NCI-H774 (cell line): ENCODE results near the gene HOXA9.

Experiments used
- DNase-seq: peaks from one replicate; lab custom pipeline; 2025; lab: John Stamatoyannopoulos, UW

Gene HOXA9

GRCh38 chr7:27200761-27201579 lies 35.6 kb upstream of the HOXA9 start:
- no peak for DNase-seq

DNA sequence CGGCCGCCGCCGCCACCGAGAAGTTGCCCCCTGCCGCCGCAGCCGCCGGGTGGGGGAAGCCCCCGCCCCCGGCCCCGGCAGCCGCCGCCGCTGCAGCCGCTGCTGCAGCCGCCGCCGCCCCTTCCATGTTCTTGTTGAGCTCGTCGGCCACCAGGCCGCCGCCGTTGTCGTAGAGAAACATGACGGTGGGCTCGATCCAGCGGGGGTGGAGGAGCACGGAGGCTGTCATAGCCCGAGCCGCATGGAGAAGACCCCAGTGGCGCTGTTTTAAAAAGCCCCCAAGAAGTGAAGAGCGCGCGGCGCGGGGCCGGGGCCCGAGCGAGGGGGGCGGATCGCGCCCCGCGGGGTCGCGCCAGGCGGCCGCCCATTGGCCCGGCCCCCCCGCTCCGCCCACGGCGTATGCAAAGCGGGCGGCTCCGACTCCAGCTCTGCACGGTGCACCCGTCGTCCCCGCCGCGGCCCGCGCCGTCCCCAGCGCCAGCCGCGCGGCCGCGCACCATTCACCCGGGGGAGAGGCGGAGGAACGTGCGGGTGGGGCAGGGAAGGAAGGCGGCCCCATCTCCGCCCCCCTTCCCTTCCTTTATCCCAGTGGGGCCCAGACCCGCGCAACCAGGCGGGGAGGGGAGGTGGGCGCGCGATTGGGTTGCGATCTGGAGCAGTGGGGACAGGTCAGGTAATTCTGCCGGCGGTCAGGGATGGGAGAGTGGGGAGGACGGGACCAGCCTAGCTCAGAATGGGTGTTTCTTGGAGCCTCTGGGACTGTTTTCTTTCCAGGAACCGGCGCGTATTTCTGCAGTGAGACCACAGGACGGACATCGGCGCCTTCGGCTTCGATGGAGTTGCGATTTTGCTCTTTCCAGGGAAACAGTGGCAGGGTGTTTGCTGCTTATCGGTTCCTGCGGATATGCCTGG lies 34.8 kb upstream of the HOXA9 start, which contains the start of gene HOXA13:
HOXA13 (minus strand) TSS at position 243 of the 912 bp plus-strand sequence; CDS start at position 229, 14 bp downstream.
- peak; percentile 73 for DNase-seq

DNA sequence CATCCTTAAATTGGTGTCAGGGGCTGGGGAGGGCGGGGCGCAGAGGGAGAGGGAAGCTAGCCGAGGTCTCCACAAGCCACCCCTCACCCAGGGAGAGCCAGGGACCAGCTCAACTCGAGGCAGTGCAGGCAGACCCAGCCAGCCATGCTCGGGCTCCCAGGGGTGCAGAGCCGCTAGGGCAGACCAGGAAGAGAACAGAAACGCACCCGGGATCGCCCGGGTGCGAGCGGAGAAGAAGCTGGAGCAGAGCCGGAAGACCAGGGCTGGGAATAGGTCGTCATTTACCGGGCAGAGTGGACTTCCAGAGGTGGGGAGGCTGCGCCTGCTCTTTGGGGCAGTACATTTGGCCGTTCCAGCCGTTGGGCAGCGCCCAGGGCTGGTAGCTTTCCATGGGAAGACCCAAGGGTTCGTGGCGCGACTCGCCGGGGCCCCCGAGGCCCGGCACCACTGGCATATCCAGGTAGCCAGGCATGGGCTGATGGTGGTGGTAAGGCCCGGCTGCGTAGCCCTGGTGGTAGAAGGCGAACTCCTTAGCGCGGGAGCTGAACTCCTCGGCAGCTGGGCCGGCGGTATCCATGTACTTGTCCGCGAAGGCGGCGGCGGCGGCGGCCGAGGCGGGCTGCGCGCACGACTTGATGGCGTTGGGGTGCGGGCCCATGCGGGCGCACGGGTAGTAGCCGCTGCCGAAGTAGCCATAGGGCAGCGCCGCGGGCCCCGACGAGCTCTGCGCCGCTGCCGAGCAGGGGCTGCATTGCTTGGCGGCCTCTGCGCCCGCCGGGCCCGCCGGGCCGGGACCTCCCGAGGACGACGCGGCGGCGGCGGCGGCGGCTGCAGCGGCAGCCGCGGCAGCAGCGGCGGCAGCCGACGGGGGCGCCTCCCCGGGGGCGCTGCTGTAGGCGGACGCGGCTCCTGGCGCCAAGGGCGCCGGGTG lies 33.8 kb upstream of the HOXA9 start:
- DNase-seq, result no peak

DNA sequence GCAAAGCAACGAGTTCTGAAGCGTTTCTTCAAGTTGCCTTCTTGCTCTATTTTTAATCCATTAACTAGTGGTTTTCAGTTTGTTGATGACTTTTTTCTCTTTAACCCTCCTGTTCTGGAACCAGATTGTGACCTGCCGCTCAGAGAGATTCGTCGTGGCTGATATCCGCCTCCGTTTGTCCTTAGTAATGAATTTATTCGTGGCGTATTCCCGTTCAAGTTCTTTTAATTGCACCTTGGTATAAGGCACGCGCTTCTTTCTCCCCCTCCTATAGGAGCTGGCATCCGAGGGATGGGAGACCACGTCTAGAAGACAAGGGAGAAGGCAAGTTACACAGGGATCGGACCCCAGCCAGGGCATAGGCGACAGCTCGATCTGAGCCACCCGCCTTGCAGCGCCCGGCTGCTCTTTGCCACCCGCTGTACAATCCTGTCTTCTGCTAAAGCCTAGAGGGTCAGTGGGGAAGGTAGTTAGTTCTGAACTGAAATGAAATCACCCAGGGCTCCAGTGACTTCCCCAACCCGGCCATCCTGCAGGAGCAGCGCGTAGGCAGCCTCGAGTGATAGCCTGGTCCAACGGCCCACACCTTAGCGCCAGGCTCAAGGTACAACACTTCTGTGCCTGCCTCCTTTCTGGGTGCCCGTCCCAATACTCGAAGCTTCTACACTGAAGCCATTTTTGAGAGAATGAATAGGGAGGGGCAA lies 33.0 kb upstream of the HOXA9 start:
- no peak for DNase-seq

DNA sequence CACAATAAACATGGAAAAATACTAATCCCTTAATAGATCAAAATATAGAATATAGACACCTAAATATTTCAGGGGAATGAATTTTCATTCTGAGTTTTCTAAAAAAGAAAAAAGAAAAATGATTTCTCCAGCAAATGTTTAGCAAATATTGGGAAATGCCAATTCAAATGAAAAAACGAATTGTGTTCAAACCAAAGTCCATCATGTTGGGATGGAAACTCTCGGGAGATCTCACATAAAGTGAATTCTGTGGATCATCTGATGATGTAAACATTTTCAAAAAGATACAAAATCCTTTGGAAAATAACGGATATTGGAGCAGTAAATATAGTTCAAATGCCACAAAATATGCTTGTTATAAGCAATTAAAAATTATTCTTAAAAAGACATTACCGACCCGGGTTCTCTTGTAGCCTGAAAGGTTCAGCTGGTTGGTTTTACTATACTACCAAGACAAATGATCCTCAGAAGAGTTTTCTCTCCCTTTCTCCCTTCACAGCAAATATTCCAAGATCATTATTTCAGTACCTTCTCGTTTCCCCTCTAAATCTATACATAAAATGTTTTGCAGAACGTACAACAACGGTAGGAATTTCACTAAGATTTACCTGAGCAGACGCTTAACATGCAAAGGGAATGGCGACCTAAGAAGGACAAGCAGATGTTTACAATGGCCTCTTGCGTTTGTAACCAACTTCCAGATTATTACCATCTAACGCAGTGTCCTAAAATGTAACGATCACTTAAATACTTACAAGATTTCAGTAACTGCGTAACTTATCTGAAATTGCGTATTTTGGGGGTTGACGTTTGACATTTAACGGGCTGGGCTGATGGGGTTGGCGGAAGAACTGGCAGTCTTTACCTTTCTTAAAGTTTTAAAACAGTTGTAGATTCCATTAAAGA lies 32.1 kb upstream of the HOXA9 start:
- no peak for DNase-seq

- DNase-seq, result peak; percentile 44
Observed at GRCh38 chr7:27196287-27196767, 31.0 kb upstream of the HOXA9 start.

GRCh38 chr7:27194686-27195379 lies 29.5 kb upstream of the HOXA9 start:
- no peak for DNase-seq

DNA sequence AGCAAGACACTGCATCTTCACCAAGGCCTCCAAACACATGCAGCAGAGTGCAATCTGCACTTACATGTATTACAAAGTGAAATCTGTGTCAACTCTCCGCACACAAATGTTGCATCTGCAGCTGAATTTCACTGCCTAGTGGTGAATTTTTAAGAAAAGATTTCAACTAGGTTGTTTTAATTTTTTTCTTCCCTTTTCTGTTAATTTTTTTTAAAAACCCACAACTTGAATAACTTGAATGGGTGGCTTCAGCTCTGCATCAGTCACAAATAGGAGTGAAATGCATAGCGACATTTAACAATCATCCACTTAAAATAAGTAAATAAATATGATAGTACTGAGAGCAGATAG lies 28.6 kb upstream of the HOXA9 start:
- DNase-seq, result no peak

GRCh38 chr7:27193335-27194001 lies 28.1 kb upstream of the HOXA9 start:
- DNase-seq, result no peak

GRCh38 chr7:27192546-27193334 lies 27.4 kb upstream of the HOXA9 start:
- no peak for DNase-seq

DNA sequence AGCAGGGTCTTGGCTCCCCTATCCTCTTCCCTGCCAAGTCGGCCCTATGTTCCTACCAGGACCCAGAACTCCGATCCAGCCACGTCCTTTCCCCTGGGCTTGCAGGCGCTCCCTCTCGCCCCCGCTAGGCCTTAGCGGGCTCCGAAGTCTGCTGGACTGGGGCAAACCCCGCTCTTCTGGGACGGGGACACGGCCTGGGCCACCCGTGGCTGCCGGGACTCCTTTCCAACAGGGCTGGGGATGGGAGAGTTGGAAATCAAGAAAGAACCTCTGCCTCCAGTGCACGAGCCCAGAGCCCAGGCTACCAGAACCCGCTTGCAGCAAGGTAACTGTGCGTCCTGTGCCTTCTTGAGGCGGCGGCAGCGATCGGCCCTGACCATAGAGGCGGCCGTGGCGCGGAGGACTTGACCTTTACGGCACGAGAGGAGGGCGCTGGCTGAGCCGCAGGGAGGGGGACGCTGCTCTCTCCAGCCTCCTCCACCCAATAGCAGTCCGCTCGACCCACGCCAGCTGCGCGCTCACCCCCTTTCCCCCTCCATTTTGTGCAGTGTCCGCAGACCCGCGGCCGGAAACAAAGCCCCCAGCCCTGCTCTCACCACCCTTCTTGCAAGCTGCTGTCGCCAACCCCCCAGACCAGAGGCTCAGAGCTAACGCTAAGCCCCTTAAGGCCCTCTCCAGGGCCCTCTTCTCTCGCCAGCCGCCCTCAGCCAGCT lies 26.7 kb upstream of the HOXA9 start:
- DNase-seq, result no peak

GRCh38 chr7:27191161-27191731 lies 25.9 kb upstream of the HOXA9 start:
- no peak for DNase-seq

DNA sequence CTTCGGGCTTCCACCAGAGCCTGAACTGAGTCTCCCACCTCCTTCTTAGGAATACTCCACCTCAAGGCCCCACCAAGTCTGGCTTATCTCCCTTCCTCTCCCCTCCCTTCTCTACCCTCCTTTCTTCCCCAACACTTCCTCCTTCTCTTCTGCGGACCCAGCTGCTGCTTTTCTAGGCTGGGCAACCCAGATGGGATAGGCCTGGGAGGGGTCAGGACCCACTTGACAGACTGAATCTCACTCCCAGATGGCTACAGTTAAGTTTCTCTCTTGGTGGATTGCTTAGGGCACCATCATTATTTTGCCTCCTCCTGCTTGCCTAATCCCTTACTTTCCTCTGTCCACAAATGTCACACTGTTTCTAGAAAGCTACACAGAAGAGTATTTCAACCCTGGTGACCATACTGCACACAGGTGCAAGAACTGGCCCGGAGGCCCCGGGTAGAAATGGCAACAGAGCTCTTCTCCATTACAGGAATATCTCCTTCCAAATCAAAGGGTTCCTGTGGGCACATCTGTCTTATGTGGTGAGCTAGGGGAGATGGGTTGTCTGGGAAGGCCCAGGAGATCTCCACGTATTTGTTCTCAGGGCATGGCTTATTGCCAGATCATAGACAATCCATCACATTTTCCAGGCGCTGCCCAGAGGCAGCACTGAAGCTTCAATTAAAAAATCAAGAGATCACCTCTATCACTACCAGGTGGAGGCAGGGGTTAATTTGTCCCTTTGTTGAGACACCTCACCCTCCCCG lies 24.8 kb upstream of the HOXA9 start:
- DNase-seq, result no peak

GRCh38 chr7:27189295-27189996 lies 24.1 kb upstream of the HOXA9 start:
- DNase-seq, result no peak
